GM23338 (cell line): ENCODE results near the gene LIPA. TPM values are rescaled to one million over a fixed set of nuclear protein-coding genes. Genes with fewer than 3 reads are reported as not detected.

Source experiments
- CREB1 ChIP-seq: fragments of 250-450 bp; sonication (Bioruptor Pico); IDR thresholded peaks from 2 replicates; pipeline ENCODE4 v1.5.0; 2020; ENCODE audit warnings: low read depth, mild to moderate bottlenecking, moderate library complexity
- EZH2 ChIP-seq: fragments of 200-600 bp; sonication (generic); IDR thresholded peaks from one replicate; pipeline ENCODE4 v1.8.0; 2017; ENCODE audit warnings: antibody characterized with exemption, mild to moderate bottlenecking, low read depth; ENCODE audit not compliant: unreplicated experiment
- NANOG ChIP-seq: IDR thresholded peaks from 2 replicates; pipeline ENCODE4 v1.6.1; 2016; ENCODE audit warnings: antibody characterized with exemption, borderline replicate concordance
- POLR2AphosphoS5 ChIP-seq: IDR thresholded peaks from 2 replicates; pipeline ENCODE4 v1.6.1; 2016; ENCODE audit warnings: antibody characterized with exemption, low read depth
- STAT1 ChIP-seq: IDR thresholded peaks from one replicate; pipeline ENCODE4 v1.6.1; 2016; ENCODE audit warnings: antibody characterized with exemption; ENCODE audit not compliant: unreplicated experiment
- ZNF114 ChIP-seq: fragments of 250-450 bp; sonication (Bioruptor Pico); IDR thresholded peaks from 2 replicates; pipeline ENCODE4 v1.5.0; 2020; ENCODE audit warnings: mild to moderate bottlenecking, moderate library complexity
- ZNF331 ChIP-seq: fragments of 250-450 bp; sonication (Bioruptor Pico); IDR thresholded peaks from 2 replicates; pipeline ENCODE4 v1.5.0; 2020; ENCODE audit warnings: low read depth, mild to moderate bottlenecking, moderate library complexity
- polyA plus RNA-seq: library from polyadenylated mRNA; unstranded; fragments of >200 nt; fragmentation: Nextera tagmentation; extraction: Ambion mirVana; gene quantifications from 2 replicates; pipeline ENCODE4 v1.2.1, GENCODE V29; 2016
- total RNA-seq: library from RNA; depleted of rRNA; stranded (reverse); fragments of >200 nt; shearing (Covaris generic); gene quantifications from 2 replicates; pipeline ENCODE4 v1.2.3, GENCODE V29; 2014
- TF ChIP-seq, protein P1 (sequence below): fragments of 250-450 bp; sonication (Bioruptor Pico); IDR thresholded peaks from 2 replicates; pipeline ENCODE4 v1.5.0; 2020; ENCODE audit warnings: mild to moderate bottlenecking, moderate library complexity
- TF ChIP-seq, protein P2 (sequence below): IDR thresholded peaks from one replicate; pipeline ENCODE4 v1.6.1; 2018; ENCODE audit warnings: antibody characterized with exemption; ENCODE audit not compliant: unreplicated experiment
- TF ChIP-seq, protein P3 (sequence below), 2 experiments: fragments of 200-600 bp in 1 of 2; sonication (generic) in 1 of 2; conservative IDR thresholded peaks; 2 replicates each; pipeline versions ENCODE4 v1.5.1 to v1.6.1; 2016 to 2017; ENCODE audit warnings: antibody characterized with exemption in 2 of 2, low read depth in 2 of 2, mild to moderate bottlenecking in 2 of 2, moderate library complexity in 1 of 2

Gene LIPA
- total and polyA plus RNA-seq, 2 experiments from 2014 or later = 37.8 to 86.3 TPM

DNA sequence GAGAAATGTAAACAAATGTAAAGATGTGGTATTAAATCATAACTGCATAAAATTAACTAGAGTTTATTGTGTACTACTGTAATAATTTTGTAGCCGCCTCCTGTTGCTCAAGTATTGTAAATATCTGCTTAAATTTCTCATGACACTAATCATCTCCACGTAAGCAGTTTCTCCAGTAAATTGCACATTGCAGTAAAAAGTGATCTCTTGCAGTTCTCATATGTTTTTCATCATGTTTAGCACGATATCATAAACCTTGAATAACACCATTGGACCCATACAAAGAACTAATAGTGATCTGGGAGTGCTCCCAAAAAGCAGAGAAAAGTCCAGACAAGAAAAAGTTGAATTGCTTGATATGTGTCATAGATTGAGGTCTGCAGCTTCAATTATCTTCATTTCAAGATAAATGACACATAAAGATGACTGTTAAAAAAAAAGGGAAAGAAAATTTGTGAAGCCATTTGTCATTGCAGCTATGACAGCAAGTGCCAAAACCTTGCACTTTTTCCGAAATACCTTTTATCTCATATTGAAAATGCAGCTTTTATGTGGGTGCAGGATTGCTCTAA is 15.3 kb downstream of the LIPA start (continued):
- TF ChIP-seq, protein P1, sequence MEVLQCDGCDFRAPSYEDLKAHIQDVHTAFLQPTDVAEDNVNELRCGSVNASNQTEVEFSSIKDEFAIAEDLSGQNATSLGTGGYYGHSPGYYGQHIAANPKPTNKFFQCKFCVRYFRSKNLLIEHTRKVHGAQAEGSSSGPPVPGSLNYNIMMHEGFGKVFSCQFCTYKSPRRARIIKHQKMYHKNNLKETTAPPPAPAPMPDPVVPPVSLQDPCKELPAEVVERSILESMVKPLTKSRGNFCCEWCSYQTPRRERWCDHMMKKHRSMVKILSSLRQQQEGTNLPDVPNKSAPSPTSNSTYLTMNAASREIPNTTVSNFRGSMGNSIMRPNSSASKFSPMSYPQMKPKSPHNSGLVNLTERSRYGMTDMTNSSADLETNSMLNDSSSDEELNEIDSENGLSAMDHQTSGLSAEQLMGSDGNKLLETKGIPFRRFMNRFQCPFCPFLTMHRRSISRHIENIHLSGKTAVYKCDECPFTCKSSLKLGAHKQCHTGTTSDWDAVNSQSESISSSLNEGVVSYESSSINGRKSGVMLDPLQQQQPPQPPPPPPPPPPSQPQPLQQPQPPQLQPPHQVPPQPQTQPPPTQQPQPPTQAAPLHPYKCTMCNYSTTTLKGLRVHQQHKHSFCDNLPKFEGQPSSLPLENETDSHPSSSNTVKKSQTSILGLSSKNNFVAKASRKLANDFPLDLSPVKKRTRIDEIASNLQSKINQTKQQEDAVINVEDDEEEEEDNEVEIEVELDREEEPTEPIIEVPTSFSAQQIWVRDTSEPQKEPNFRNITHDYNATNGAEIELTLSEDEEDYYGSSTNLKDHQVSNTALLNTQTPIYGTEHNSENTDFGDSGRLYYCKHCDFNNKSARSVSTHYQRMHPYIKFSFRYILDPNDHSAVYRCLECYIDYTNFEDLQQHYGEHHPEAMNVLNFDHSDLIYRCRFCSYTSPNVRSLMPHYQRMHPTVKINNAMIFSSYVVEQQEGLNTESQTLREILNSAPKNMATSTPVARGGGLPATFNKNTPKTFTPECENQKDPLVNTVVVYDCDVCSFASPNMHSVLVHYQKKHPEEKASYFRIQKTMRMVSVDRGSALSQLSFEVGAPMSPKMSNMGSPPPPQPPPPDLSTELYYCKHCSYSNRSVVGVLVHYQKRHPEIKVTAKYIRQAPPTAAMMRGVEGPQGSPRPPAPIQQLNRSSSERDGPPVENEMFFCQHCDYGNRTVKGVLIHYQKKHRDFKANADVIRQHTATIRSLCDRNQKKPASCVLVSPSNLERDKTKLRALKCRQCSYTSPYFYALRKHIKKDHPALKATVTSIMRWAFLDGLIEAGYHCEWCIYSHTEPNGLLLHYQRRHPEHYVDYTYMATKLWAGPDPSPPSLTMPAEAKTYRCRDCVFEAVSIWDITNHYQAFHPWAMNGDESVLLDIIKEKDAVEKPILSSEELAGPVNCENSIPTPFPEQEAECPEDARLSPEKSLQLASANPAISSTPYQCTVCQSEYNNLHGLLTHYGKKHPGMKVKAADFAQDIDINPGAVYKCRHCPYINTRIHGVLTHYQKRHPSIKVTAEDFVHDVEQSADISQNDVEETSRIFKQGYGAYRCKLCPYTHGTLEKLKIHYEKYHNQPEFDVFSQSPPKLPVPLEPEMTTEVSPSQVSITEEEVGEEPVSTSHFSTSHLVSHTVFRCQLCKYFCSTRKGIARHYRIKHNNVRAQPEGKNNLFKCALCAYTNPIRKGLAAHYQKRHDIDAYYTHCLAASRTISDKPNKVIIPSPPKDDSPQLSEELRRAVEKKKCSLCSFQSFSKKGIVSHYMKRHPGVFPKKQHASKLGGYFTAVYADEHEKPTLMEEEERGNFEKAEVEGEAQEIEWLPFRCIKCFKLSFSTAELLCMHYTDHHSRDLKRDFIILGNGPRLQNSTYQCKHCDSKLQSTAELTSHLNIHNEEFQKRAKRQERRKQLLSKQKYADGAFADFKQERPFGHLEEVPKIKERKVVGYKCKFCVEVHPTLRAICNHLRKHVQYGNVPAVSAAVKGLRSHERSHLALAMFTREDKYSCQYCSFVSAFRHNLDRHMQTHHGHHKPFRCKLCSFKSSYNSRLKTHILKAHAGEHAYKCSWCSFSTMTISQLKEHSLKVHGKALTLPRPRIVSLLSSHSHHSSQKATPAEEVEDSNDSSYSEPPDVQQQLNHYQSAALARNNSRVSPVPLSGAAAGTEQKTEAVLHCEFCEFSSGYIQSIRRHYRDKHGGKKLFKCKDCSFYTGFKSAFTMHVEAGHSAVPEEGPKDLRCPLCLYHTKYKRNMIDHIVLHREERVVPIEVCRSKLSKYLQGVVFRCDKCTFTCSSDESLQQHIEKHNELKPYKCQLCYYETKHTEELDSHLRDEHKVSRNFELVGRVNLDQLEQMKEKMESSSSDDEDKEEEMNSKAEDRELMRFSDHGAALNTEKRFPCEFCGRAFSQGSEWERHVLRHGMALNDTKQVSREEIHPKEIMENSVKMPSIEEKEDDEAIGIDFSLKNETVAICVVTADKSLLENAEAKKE (CRISPR knock-in tag) = no peak
- TF ChIP-seq CREB1 (CRISPR knock-in tag) (no peak), STAT1 (no peak), POLR2AphosphoS5 (no peak), EZH2 (no peak), NANOG (no peak), ZNF331 (CRISPR knock-in tag) (no peak), ZNF114 (CRISPR knock-in tag) (no peak)
- TF ChIP-seq, protein P2, sequence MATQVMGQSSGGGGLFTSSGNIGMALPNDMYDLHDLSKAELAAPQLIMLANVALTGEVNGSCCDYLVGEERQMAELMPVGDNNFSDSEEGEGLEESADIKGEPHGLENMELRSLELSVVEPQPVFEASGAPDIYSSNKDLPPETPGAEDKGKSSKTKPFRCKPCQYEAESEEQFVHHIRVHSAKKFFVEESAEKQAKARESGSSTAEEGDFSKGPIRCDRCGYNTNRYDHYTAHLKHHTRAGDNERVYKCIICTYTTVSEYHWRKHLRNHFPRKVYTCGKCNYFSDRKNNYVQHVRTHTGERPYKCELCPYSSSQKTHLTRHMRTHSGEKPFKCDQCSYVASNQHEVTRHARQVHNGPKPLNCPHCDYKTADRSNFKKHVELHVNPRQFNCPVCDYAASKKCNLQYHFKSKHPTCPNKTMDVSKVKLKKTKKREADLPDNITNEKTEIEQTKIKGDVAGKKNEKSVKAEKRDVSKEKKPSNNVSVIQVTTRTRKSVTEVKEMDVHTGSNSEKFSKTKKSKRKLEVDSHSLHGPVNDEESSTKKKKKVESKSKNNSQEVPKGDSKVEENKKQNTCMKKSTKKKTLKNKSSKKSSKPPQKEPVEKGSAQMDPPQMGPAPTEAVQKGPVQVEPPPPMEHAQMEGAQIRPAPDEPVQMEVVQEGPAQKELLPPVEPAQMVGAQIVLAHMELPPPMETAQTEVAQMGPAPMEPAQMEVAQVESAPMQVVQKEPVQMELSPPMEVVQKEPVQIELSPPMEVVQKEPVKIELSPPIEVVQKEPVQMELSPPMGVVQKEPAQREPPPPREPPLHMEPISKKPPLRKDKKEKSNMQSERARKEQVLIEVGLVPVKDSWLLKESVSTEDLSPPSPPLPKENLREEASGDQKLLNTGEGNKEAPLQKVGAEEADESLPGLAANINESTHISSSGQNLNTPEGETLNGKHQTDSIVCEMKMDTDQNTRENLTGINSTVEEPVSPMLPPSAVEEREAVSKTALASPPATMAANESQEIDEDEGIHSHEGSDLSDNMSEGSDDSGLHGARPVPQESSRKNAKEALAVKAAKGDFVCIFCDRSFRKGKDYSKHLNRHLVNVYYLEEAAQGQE = no peak
- TF ChIP-seq, protein P3, sequence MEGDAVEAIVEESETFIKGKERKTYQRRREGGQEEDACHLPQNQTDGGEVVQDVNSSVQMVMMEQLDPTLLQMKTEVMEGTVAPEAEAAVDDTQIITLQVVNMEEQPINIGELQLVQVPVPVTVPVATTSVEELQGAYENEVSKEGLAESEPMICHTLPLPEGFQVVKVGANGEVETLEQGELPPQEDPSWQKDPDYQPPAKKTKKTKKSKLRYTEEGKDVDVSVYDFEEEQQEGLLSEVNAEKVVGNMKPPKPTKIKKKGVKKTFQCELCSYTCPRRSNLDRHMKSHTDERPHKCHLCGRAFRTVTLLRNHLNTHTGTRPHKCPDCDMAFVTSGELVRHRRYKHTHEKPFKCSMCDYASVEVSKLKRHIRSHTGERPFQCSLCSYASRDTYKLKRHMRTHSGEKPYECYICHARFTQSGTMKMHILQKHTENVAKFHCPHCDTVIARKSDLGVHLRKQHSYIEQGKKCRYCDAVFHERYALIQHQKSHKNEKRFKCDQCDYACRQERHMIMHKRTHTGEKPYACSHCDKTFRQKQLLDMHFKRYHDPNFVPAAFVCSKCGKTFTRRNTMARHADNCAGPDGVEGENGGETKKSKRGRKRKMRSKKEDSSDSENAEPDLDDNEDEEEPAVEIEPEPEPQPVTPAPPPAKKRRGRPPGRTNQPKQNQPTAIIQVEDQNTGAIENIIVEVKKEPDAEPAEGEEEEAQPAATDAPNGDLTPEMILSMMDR (conservative IDR thresholded peaks at IDR 0.05; ENCODE audit: low read depth in 2 of 2) = no peak
